GM21619 (cell line): Measurements from ENCODE around the gene CRADD.
"Not testable (repeated sequence)": the region's sequence is repeated elsewhere in the genome, so short reads cannot be mapped to it uniquely, and the experiment has no call there.

Source experiments
- ATAC-seq: cut with Tn5 transposase; IDR thresholded peaks from one replicate; pipeline ENCODE4 v1.9.1; 2021; ENCODE audit not compliant: unreplicated experiment

The CRADD gene

DNA sequence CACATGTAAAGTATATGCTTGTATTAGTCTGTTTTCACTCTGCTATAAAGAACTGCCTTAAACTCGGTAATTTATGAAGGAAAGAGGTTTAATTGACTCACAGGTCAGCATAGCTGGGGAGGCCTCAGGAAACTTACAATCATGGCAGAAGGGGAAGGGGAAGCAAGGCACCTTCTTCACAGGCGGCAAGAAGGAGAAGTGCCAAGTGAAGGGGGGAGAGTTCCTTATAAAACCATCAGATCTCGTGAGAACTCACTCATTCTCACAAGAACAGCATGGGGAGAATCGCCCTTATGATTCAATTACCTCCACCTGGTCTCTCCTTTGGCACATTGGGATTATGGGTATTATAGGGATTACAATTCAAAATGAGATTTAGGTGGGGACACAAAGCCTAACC, 241.7 kb downstream of the CRADD start:
- ATAC-seq: no peak

- ATAC-seq: no peak
Measured at GRCh38 chr12:93921521-93921920, 244.3 kb downstream of the CRADD start.

DNA sequence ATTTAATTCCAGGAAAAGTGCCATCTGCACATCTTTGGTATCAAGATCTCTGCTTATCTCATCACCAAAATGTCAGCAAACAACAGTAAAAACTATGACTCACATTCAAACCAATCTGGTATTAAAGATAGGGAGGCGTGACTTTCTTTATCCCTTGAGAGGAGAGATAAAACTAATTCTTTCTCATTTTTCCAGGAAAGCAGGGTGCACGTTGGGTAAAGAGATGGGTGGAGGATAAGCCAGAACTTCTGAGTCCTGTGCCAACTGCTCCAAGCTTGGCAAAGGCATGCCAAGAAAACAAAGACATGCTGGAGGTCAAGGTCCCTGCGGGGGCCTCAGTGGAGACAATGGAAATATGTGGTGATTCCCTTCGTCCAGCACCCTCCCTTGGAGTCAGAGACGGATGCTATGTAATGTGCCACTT, 245.4 kb downstream of the CRADD start:
- no peak for ATAC-seq

DNA sequence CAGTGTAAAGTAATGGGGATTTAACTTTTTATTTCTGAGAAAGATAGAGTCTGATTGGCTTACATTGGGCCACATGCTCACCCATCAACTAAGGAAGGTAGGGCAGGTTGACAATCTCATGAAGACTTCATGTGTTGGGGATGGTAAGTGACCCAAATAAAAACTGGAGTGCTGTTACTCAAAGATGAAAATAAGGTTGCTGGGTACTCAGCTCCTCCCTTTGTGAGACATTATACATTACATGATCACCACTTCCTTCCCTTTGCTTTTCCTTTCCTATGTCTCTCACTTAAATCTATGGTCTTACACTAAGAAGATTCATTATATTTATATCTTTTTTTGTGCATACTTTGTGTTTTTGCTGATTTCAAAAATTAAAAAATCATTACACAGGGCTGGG, 247.2 kb downstream of the CRADD start:
- ATAC-seq: no peak

DNA sequence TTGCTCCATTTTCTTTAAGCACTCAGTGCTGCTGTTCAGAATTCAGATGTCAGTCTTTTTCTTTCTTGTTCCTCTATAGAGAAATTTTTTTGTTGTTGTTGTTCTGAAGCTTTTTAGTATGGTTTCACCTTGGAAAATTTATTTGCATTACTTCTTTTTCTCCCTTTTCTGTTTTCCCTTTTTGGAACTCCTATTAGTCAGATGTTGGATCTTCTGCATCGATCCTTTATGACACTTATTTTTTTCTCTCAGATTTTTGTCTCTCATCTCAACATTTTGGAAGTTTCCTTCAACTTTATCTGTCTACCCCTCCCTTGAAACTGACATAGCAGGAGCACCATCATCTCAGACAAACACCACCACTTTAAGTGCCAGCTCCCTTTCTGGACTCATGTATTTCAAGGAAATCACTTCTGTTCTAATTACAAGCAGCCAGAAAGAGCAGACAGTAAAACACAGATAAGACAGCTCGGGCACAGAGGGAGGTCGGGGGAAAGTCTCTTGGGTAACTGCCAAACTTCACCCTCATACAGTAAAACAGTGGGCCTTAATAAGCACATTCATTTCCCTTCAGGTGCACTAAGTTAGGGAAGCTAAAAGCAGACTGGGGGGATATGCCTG, 248.5 kb downstream of the CRADD start:
- ATAC-seq: no peak

DNA sequence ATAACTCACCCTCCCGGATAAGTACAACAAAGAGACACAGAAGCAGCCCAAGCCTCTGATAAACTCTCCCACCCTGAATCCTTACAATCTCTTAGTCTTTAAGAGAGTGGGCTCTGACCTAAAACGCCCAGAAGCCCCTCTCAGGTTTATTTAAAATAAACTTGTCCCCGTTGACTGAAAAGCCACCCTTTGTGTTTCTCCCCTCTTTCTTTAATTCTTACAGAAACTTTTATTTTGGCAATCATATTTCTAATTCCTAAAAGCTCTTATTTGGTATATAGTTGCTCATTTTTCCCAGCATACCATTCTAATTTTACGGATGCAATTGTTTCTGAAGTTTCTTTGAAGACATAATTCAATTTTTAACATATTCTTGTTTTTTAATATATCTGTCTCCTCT, 249.1 kb downstream of the CRADD start:
- no peak for ATAC-seq

DNA sequence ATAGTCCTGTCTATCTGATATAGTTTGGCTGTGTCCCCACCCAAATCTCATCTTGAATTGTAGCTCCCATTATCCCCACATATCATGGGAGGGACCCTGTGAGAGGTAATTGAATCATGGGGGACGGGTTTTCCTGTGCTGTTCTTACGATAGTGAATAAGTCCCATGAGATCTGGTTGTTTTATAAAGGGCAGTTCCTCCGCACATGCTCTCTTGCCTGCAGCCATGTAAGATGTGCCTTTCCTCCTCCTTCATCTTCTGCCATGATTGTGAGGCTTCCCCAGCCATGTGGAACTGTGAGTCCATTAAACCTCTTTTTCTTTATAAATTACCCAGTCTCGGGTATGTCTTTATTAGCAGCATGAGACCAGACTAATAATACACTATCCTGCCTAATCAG, 251.9 kb downstream of the CRADD start:
- ATAC-seq: not testable (repeated sequence)

DNA sequence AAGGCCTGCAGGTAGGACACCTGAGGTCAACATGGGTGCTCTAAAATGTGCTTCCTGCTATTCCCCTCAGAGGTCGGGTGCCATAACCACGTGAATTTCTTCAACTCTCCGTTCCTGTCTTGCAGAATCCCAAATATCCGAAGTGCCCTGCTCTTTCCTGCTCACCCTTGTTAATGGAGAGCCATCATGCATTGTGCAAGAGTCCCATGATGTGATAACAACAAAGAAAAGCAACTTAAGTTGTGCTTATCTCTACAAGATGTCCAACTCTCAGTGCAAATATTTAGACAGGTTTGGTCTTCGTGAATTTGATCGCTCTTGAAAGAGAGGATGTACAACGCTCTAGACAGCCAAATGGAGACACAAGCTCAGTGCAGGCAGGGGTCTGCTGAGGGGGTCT, 260.6 kb downstream of the CRADD start:
- ATAC-seq: no peak

DNA sequence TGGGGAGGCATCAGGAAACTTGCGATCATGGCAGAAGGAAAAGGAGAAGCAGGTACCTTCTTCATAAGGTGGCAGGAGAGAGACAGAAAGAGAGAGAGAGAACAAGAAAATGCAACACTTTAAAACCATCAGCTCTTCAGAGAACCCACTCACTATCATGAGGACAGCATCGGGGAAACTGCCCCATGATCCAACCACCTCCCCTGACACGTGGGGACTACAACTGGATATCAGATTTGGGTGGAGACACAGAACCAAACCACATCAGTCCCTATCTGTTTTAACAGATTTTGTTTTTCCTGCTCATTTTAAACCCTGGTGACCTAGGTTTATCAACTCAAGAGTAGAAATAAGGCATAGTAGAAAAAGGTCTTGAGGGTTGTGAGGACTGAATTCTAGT, 261.1 kb downstream of the CRADD start:
- no peak for ATAC-seq

DNA sequence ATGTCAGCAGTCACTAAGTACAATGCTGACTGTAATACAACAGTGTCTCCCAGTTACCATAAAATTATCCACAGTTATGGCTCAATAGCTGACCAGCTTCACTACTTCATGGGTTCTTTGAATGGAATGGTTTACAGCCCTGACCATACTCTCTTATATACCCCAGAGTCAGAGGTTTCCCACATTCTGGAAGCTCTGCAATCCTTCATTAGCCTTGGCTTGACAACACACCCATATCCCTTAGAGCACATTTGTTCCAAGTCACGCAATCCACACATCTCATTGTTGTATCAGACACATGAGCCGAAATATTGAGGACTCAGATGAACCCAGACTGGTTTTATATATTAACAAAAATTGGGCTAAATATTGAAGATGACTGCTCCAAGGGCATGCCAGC, 261.8 kb downstream of the CRADD start:
- ATAC-seq: no peak

GRCh38 chr12:93939641-93940325, 262.6 kb downstream of the CRADD start:
- ATAC-seq: no peak

- no peak for ATAC-seq
Measured at GRCh38 chr12:93943780-93944179, 266.6 kb downstream of the CRADD start.

- no peak for ATAC-seq
Measured at GRCh38 chr12:93944201-93944600, 267.0 kb downstream of the CRADD start.
